AG04449 (cell line): ENCODE data around the gene CRNKL1.

Experiments used
- CTCF ChIA-PET: fragments of 350-600 bp; formaldehyde crosslinking; extraction: SDS; loops from one replicate; lab custom pipeline; 2021; ENCODE audit warnings: antibody characterized with exemption; lab: Yijun Ruan, JAX
- POLR2A ChIA-PET: fragments of 400-600, 350-600 bp; formaldehyde crosslinking; extraction: SDS; loops from one replicate; lab custom pipeline; 2020; ENCODE audit warnings: antibody characterized with exemption, inconsistent platforms; lab: Yijun Ruan, JAX
- DNase-seq: peaks from one replicate; pipeline ENCODE4 v3.0.0-alpha.2; 2010; ENCODE audit warnings: low read depth, low spot score
- H3K4me3 ChIP-seq: 2 replicates; pipeline ENCODE4 v1.5.1; 2011; ENCODE audit warnings: low read depth, mild to moderate bottlenecking, control low read depth, low read length
- TF ChIP-seq, protein P1 (sequence below): IDR thresholded peaks from one replicate; pipeline ENCODE4 v1.5.1; 2011; ENCODE audit warnings: mild to moderate bottlenecking, moderate library complexity, low read length, control low read depth, inconsistent platforms; ENCODE audit not compliant: insufficient read depth; ENCODE audit errors: missing control alignments

CRNKL1 gene

DNA sequence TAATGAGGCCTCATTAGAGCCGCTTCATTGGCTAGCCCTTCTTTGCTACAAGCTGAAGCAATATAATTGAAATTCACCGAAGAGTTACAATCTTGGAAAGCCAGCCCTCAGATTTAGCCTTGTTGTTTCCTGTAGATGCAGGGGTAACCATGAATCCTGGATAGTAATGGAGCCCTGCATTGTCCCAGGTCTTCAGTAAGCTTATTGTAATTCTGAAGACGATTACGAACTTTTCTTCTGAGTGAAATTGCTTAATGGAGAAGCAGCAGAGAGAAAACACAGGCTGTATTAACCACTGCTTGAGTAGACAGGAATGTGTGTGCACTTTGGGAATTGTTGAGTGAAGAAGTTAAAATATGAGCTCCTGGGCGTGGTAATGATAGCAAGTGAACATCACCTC lies 61.4 kb downstream of the CRNKL1 start:
- CTCF ChIA-PET = interaction anchor here (1.1 to 6.8 kb wide), 4 partner anchors 9 to 206 kb away, joined by 3 to 97 read pairs (median 34); no protein-coding TSS in a partner anchor
- H3K4me3 ChIP-seq = no peak overlapping the region
- TF ChIP-seq, protein P1, sequence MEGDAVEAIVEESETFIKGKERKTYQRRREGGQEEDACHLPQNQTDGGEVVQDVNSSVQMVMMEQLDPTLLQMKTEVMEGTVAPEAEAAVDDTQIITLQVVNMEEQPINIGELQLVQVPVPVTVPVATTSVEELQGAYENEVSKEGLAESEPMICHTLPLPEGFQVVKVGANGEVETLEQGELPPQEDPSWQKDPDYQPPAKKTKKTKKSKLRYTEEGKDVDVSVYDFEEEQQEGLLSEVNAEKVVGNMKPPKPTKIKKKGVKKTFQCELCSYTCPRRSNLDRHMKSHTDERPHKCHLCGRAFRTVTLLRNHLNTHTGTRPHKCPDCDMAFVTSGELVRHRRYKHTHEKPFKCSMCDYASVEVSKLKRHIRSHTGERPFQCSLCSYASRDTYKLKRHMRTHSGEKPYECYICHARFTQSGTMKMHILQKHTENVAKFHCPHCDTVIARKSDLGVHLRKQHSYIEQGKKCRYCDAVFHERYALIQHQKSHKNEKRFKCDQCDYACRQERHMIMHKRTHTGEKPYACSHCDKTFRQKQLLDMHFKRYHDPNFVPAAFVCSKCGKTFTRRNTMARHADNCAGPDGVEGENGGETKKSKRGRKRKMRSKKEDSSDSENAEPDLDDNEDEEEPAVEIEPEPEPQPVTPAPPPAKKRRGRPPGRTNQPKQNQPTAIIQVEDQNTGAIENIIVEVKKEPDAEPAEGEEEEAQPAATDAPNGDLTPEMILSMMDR = no peak
- DNase-seq = no peak
- POLR2A ChIA-PET = interaction anchor here (6.1 kb wide), 1 partner anchor 15 kb away, joined by 67 read pairs; no protein-coding TSS in a partner anchor

- ChIA-PET CTCF (interaction anchor here (0.8 to 1.3 kb wide), 4 partner anchors 12 to 294 kb away, joined by 3 to 5 read pairs (median 4); no protein-coding TSS in a partner anchor), POLR2A (interaction anchor here (0.8 to 1.1 kb wide), 3 partner anchors 10 to 1397 kb away, joined by 3 read pairs; no protein-coding TSS in a partner anchor)
- DNase-seq = no peak
- H3K4me3 ChIP-seq = no peak overlapping the region
- TF ChIP-seq, protein P1 = no peak
Measured at GRCh38 chr20:19987046-19987445, 65.2 kb downstream of the CRNKL1 start.

GRCh38 chr20:19986419-19986818 lies 65.8 kb downstream of the CRNKL1 start:
- no peak for DNase-seq
- no peak overlapping the region for H3K4me3 ChIP-seq
- POLR2A ChIA-PET = interaction anchor here (0.8 to 1.0 kb wide), 2 partner anchors 11 to 1396 kb away, joined by 3 read pairs; no protein-coding TSS in a partner anchor
- TF ChIP-seq, protein P1 = no peak
- CTCF ChIA-PET = interaction anchor here (1.1 to 1.7 kb wide), 4 partner anchors 13 to 294 kb away, joined by 3 to 5 read pairs (median 4); no protein-coding TSS in a partner anchor
